ENCODE results near the gene SMC6. TPM values are rescaled to one million over a fixed set of nuclear protein-coding genes. Genes with fewer than 3 reads are reported as not detected.

Gene SMC6
- polyA plus RNA-seq, 1 donor (not counting 4 experiments of a cell fraction or from before 2014, with no cell fraction given) = 24.4 TPM

DNA sequence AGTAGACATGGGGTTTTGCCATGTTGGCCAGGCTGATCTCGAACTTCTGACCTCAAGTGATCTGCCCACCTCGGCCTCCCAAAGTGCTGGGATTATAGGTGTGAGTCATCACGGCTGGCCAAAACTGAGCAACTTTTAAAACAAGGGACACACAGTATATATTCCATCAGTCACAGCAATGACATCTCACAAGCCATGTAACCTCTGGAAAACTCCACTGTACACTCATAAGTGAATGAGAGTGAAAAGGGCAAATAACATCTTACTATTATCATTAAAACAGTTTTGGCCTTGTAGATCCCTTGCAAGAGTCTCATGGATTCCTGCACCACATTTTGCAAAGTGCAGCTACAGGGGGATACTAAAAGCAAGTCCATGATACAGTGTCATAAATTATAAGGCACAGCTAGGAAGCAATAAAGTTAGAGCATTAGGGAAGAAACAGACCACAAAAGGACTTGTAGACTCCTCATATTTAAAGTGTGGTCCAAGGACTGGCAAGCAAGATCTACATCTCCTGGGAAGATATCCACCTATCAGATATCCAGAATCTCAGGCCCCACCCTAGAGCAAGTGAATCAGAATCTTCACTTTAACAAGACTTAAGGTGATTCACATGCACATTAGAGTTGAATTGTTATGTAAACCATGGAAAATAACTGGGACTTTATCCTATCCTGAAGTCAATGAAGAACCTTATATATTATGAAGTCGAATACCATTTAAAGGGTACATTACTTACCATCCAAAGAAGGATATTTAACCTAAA, 5.7 kb downstream of the SMC6 start:
- no peak overlapping the region for H2AFZ ChIP-seq (ENCODE audit: control insufficient read depth, low read length)
- H3K4me3 ChIP-seq (ENCODE audit: control insufficient read depth in 2 of 3, extremely low read depth in 1 of 3, insufficient read depth in 2 of 3, low read depth in 1 of 3, low read length in 3 of 3) = no peak overlapping the region
- H3K79me2 ChIP-seq (ENCODE audit: control insufficient read depth, insufficient read depth, low read length) = peaks cover 52% of the 10 kb centered on the region
- H3K9me1 ChIP-seq (ENCODE audit: control insufficient read depth, extremely low read depth, insufficient read depth, low read length) = no peaks in the 10 kb centered on the region
- H3K9ac ChIP-seq (ENCODE audit: control insufficient read depth, extremely low read depth, insufficient read depth, low read length) = no peak overlapping the region
- DNase-seq (ENCODE audit: low read depth, low spot score) (no peak), FAIRE-seq (peak; percentile 29)
- no peaks in the 10 kb centered on the region for H4K20me1 ChIP-seq (ENCODE audit: control insufficient read depth, extremely low read depth, insufficient read depth, low read length)
- no peak overlapping the region for H3K27ac ChIP-seq (ENCODE audit: control insufficient read depth, insufficient read depth, low read length)
- H3K36me3 ChIP-seq (ENCODE audit: control insufficient read depth in 2 of 2, extremely low read depth in 1 of 2, insufficient read depth in 2 of 2, low read length in 2 of 2) = peaks cover 6% of the 10 kb centered on the region in 2 experiments
- no peaks in the 10 kb centered on the region for H3K27me3 ChIP-seq (ENCODE audit: control insufficient read depth, extremely low read depth, insufficient read depth, low read length)
- TF ChIP-seq EZH2 (IDR thresholded peaks at IDR 0.05; ENCODE audit: low read length) (no peak), CTCF (optimal IDR thresholded peaks at IDR 0.05 in 1 of 3, IDR thresholded peaks at IDR 0.05 in 1 of 3, conservative IDR thresholded peaks at IDR 0.05 in 1 of 3; ENCODE audit: extremely low read depth in 1 of 3, insufficient read depth in 2 of 3, low read length in 3 of 3) (no peak)
- dilution Hi-C loops (cut with MboI; ENCODE audit: extremely low pct_ligation_motif_present, low sequenced_read_pairs) = no loop called here
- H3K4me2 ChIP-seq (ENCODE audit: control insufficient read depth, extremely low read depth, insufficient read depth, low read depth, low read length) = no peak overlapping the region
- H3K9me3 ChIP-seq (ENCODE audit: control insufficient read depth, low read depth, low read length) = no peaks in the 10 kb centered on the region
- H3K4me1 ChIP-seq (ENCODE audit: control insufficient read depth, extremely low read depth, insufficient read depth, low read length) = peaks cover 9% of the 10 kb centered on the region

DNA sequence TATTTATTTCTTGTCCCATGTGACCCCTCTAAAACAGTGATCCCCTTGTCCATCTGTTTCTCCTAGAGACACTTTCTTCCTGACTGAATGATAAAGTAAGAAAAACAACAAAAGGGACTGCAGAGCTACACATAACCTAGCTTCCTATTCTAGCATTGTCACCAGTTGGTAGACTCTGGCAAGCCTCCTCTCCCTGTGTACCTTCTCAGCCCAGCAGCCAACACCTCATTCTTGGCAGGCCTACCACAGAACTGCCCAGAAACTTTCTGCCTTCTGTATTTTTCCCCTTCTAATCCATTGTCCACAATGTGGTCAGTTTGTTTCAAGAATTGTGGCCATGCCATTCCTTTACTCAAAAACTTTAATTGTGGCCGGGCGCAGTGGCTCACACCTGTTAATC, 13.4 kb downstream of the SMC6 start:
- no peak for FAIRE-seq
- H3K9me3 ChIP-seq (ENCODE audit: control insufficient read depth, low read depth, low read length) = no peaks in the 10 kb centered on the region
- TF ChIP-seq CTCF (optimal IDR thresholded peaks at IDR 0.05 in 1 of 3, IDR thresholded peaks at IDR 0.05 in 1 of 3, conservative IDR thresholded peaks at IDR 0.05 in 1 of 3; ENCODE audit: extremely low read depth in 1 of 3, insufficient read depth in 2 of 3, low read length in 3 of 3) (no peak), EZH2 (IDR thresholded peaks at IDR 0.05; ENCODE audit: low read length) (no peak)
- no peak overlapping the region for H2AFZ ChIP-seq (ENCODE audit: control insufficient read depth, low read length)
- H4K20me1 ChIP-seq (ENCODE audit: control insufficient read depth, extremely low read depth, insufficient read depth, low read length) = no peaks in the 10 kb centered on the region
- no peak for DNase-seq (ENCODE audit: low read depth, low spot score)
- no peak overlapping the region for H3K4me3 ChIP-seq (ENCODE audit: control insufficient read depth in 2 of 3, extremely low read depth in 1 of 3, insufficient read depth in 2 of 3, low read depth in 1 of 3, low read length in 3 of 3)
- H3K4me2 ChIP-seq (ENCODE audit: control insufficient read depth, extremely low read depth, insufficient read depth, low read depth, low read length) = no peak overlapping the region
- no peaks in the 10 kb centered on the region for H3K9me1 ChIP-seq (ENCODE audit: control insufficient read depth, extremely low read depth, insufficient read depth, low read length)
- peaks cover 1% of the 10 kb centered on the region for H3K79me2 ChIP-seq (ENCODE audit: control insufficient read depth, insufficient read depth, low read length)
- H3K27me3 ChIP-seq (ENCODE audit: control insufficient read depth, extremely low read depth, insufficient read depth, low read length) = no peaks in the 10 kb centered on the region
- H3K36me3 ChIP-seq (ENCODE audit: control insufficient read depth in 2 of 2, extremely low read depth in 1 of 2, insufficient read depth in 2 of 2, low read length in 2 of 2) = peaks cover 16 to 24% of the 10 kb centered on the region in 2 experiments
- H3K27ac ChIP-seq (ENCODE audit: control insufficient read depth, insufficient read depth, low read length) = no peak overlapping the region
- dilution Hi-C loops (cut with MboI; ENCODE audit: extremely low pct_ligation_motif_present, low sequenced_read_pairs) = no loop called here
- H3K9ac ChIP-seq (ENCODE audit: control insufficient read depth, extremely low read depth, insufficient read depth, low read length) = no peak overlapping the region
- no peaks in the 10 kb centered on the region for H3K4me1 ChIP-seq (ENCODE audit: control insufficient read depth, extremely low read depth, insufficient read depth, low read length)
